ENCODE data around the gene LRFN2.

The LRFN2 gene

GRCh38 chr6:40438246-40438887 lies 148.8 kb downstream of the LRFN2 start:
- no peak for DNase-seq (ENCODE audit: low read depth)

- no peak for DNase-seq (ENCODE audit: low read depth)
Observed at GRCh38 chr6:40437631-40438030, 149.5 kb downstream of the LRFN2 start.

DNA sequence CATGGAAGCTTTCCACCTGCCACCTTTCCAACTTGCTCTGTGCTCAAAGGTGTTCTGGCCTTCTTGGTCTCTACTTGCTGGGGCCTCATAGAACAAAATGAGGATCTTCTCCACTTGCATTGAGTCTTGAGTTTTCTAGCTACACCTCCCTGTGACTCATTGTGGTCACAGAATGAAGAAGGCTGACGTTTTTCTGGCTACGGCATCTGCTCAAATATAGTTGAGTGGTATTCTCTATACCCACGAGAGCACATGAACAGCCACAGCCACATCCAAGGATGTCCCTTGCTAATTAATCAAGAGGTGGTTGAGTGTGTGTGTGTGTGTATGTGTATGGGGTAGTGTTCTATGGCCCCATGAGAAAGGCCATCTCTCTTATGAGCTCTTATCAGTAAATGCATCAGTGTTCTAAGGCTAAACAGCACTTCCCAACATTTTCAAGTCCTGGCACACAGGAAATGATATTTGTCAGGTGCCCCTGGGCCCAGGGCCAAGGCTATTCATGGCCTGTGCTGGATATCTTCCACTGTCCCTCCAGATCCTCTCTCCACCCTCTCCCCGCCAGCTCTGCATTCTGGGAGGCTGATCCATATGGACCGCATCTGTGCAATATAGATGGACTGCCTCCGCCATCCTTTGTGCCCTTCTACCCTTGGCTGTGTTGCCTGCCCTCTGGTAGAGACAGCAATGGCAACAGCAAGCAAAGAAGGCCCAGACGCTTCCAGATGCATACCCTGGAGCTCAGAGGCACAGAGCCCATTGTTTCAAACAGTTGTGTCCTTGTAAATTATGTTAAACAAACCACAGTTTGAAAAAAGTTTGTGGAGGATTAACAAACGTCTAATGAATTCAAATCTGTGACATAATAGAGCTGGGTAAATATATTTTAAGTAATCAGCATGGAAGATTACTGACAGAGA lies 150.2 kb downstream of the LRFN2 start:
- DNase-seq (ENCODE audit: low read depth), result no peak

- DNase-seq (ENCODE audit: low read depth), result no peak
Observed at GRCh38 chr6:40432982-40433381, 154.2 kb downstream of the LRFN2 start.

GRCh38 chr6:40431706-40432105 lies 155.5 kb downstream of the LRFN2 start:
- no peak for DNase-seq (ENCODE audit: low read depth)

DNA sequence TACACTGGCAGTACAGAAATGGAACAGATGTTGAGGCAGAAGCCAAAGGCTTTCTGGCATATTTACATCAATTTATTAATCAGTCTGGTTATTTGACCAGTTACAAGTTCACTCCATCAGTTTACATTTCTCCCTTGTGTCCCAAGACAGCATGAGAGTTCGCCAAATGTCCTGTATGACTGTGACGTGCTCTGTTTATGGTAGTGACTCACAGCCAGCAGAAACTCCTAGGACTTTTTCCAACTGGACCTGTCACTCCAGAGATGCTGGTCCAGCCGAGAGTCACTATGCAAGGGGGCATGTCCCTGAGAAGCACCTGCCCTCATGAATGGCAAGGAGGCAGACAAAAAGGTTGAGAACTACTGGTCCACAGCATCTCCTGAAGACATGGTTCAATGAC lies 160.0 kb downstream of the LRFN2 start:
- no peak for DNase-seq (ENCODE audit: low read depth)

DNA sequence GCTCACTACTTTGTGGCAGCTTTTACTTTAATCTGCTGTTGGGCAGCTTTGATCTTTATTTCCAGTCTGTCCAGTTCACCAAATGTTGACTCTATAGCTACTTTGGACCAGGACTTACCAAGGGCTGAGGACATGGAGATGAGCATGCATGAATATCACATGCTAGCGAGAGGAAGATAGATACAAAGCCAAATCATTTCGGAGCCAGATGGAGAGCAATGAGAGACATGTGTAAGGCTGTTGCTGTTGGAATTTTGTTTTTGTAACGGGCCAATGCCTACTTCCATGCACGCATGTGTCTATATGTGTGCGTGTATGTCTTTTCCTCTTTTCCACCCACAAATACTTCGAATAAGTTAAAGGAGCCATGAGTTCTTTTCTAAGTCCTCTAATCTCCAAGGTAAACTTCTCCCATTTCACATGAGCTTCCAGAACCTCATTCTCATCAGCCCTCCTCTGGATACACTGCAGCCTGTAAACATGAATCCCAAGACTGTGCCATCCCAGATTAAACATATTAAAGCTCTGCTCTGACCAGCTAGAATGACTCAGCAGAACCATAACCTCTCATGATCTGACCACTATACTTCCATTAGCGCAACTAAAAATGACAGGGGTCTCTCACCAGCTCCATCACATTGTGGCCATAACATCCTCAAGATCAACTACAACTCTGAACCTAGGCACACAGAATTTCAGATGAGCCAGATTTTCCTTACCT lies 160.7 kb downstream of the LRFN2 start:
- no peak for DNase-seq (ENCODE audit: low read depth)

GRCh38 chr6:40425192-40425919 lies 161.8 kb downstream of the LRFN2 start:
- no peak for DNase-seq (ENCODE audit: low read depth)

DNA sequence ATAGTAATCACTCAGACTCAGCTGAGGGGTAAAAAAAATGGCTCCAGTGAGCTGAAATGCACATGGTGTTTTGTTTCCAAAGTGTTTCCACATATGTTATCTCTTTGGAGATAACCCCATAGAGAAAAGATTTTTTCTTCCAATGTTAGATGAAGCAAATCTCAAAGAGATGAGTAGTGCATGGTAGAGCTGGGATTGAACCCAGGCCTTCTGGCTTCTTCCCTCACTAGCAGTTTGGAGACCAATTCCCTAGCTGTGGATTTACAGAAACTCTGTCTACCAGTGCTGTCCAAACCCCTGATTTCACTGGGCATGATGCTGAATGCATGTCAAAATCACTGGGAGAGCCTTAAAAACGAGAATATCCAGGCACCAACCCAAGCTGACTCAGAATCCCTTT lies 165.1 kb downstream of the LRFN2 start:
- no peak for DNase-seq (ENCODE audit: low read depth)

DNA sequence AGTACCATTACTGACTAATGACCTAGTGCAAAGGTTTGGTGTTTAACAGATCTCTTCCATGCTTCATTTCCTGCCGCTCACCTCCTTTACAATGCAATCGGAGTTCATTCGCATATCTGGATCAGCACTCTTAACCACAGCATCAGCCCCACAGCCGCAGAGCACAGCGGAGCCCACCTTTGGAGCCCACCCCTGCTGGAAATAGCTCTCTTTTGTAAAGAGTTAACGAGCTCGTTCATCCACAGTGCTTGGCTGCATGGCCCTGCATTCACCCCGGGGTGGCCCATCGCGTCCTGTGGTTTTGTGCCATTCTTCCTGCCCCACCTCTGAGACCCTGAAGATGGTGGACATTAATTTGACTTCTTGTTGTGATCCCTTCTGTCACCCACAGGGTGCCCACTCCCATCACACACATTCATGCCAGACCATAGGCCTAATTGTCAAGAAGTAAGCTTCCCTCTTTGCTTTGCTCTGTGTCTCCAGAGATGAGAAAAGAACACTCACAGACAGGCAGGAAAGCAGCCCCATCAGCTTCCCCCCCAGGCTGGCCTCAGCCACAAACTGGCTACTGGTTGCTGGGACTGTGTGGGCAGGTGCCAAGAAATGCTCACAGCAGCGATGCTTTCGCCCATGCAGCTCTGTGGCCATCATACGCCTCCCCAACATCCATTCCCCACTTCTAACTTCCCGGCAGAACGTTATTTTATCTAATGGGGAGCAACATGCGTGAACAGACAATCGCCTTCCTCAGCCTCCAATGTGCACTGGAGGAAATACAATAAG lies 167.0 kb downstream of the LRFN2 start:
- DNase-seq (ENCODE audit: low read depth), result no peak

DNA sequence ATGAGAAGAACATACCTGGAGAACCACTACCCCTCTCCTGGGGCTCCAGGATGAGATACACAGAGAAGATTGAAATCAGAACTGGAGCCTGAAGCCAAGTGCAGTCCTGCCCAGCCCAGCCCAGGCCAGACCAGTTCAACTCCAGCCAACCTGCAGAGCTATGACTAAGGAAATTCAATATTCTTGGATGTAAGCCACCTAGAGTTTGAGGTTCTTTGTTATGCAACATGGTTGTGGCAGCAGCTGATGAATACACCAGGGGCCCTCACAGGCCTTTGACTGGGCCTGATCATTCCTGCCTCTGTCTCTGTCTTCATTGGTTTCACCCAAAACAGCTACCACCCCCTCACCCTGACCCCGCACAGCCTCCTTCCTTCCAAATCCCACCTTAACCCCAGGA lies 167.8 kb downstream of the LRFN2 start:
- DNase-seq (ENCODE audit: low read depth), result no peak

DNA sequence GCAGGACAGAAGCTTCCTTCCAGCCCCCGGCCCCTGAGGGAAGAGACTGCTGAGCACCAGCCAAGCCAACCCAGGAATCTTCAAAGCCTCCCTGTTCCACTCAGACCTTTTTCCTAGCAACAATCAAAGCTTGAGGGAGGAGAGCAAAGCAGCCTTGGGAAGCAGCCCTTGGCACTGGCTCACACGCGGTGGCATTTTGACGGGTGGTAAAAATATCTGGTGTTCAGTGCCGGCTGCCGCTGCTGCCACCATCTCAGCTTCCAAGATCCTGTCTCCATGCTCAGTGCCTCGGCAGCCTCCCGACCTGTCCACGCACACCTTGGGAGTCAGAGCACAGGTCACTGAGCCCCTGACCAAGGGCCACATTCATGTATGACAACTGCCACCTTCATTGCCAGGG lies 170.1 kb downstream of the LRFN2 start:
- no peak for DNase-seq (ENCODE audit: low read depth)

DNA sequence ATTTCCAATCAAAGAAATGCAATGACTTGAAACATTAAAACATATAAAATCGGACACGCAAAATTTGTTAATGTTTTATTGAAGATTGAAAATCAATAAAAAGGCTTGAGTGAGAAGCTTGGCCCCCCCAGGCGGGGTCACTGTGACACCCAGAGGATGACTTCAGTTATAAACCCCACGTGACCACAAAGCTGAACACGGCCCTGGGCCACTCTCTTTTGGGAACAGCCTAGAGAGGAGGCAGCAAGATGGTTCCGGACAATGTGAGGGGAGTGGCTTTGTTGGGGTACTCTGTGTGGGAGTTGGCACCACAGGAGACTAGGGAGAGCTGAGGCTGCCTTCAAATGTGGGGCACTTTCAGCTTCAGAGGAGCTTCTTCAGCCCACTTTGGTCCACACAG lies 172.5 kb downstream of the LRFN2 start:
- DNase-seq (ENCODE audit: low read depth), result no peak

- DNase-seq (ENCODE audit: low read depth), result no peak
Observed at GRCh38 chr6:40413239-40413638, 173.9 kb downstream of the LRFN2 start.

DNA sequence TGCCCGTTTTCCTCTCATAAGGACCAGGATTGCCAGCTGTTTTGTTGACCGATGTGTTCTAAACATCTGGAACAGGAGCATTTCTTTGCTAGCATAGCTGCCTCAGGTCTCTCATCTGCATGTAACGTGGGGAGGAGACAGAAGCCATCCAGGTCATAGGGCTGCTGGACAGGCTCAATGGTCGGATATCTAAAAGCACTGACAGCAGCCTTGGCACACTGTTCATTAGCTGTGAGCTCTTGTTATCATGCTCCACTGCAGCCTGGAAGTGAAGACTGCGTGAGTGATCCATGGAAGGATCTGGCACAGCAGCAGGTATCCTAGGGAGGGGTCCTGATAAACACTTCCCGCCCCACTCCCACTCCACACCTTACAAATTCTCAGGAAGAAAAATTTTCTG lies 175.3 kb downstream of the LRFN2 start:
- DNase-seq (ENCODE audit: low read depth), result no peak

DNA sequence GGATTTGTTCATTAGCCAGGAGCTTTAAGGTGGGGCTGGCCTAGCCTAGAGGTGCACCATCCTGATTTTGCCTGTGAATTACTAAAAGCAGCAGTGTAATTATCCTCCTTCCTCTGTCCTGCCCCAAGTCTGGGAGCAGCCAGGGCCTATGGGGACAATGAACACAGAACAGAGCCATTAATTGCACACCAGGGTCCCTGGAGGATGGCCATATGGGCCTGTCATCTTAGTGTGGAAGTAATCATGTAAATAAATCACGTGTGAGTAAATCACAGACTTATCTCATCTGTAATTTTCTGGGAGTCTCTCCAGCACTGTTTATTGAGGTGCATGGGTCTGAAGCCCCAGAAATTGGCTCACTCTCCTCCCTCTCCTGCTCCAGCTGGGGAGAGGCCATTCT lies 176.3 kb downstream of the LRFN2 start:
- no peak for DNase-seq (ENCODE audit: low read depth)

GRCh38 chr6:40409716-40410397 lies 177.3 kb downstream of the LRFN2 start:
- DNase-seq (ENCODE audit: low read depth), result no peak

GRCh38 chr6:40408786-40409542 lies 178.2 kb downstream of the LRFN2 start:
- DNase-seq (ENCODE audit: low read depth), result no peak

GRCh38 chr6:40407239-40407638 lies 179.9 kb downstream of the LRFN2 start:
- DNase-seq (ENCODE audit: low read depth), result no peak

GRCh38 chr6:40406175-40406574 lies 181.0 kb downstream of the LRFN2 start:
- DNase-seq (ENCODE audit: low read depth), result no peak
